Lower leg skin (tissue), 4 donors: Measurements from ENCODE around the gene SPINT1. TPM values are rescaled to one million over a fixed set of nuclear protein-coding genes. Genes with fewer than 3 reads are reported as not detected.

Experiments used
- DNase-seq, 2 donors: peaks; one replicate each; pipeline ENCODE4 v3.0.0-alpha.2; 2019; ENCODE audit warnings: low spot score in 2 of 2
- H3K4me3 ChIP-seq: fragments of 200-600 bp; sonication (generic); 2 replicates; pipeline ENCODE4 v1.5.1; 2017; ENCODE audit warnings: mild to moderate bottlenecking, low read depth; ENCODE audit not compliant: poor library complexity, severe bottlenecking
- POLR2A ChIP-seq, 2 donors: fragments of 450-650 bp; IDR thresholded peaks; one replicate each; pipeline ENCODE4 v1.6.1; 2016 to 2017; ENCODE audit warnings: antibody characterized with exemption in 2 of 2, mild to moderate bottlenecking in 1 of 2, moderate library complexity in 1 of 2
- WGBS, 2 donors: methylation state at CpG; one replicate each; pipeline ENCODE4 v1.1.5; 2018; 5-methylcytosine and 5-hydroxymethylcytosine counted together
- intact Hi-C: fragments of 100-400 bp; cut with DNase I; formaldehyde crosslinking; loops from one replicate; pipeline ENCODE4 v1.15.0; 2023; ENCODE audit warnings: low total_unique reads
- total RNA-seq, 4 donors: library from RNA; depleted of rRNA; stranded (reverse); fragments of >200 nt; gene quantifications; one replicate each; pipeline ENCODE4 v1.1.0, GENCODE V29; 2016
- TF ChIP-seq, protein P1 (sequence below), 3 donors: fragments of 450-650 bp; IDR thresholded peaks; one replicate each; pipeline ENCODE4 v1.5.1; 2016; ENCODE audit warnings: antibody characterized with exemption in 3 of 3, mild to moderate bottlenecking in 3 of 3, moderate library complexity in 2 of 3

Gene SPINT1
- total RNA-seq, 4 donors from 2014 or later, result 428 to 515 (median 502) TPM

DNA sequence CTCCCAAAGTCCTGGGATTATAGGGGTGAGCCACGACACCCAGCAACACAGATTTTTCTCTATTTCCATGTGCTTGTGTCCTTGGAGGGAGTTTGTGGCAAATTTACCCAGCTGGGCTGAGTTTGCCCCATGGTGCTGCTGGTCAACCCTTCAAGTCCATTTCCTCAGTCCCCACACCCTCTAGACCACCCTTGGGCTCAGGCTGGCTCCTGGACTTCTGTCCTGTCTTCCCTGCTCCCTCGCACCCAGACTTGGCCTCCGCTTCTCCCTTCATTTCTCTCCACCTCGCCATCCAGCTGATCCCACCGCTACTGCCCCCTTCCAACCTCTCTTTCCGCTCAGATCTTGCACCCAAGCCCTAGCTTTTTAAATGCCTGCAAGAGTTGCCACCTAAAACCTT, 37.5 kb downstream of the SPINT1 start:
- no peak overlapping the region for H3K4me3 ChIP-seq
- TF ChIP-seq, protein P1, sequence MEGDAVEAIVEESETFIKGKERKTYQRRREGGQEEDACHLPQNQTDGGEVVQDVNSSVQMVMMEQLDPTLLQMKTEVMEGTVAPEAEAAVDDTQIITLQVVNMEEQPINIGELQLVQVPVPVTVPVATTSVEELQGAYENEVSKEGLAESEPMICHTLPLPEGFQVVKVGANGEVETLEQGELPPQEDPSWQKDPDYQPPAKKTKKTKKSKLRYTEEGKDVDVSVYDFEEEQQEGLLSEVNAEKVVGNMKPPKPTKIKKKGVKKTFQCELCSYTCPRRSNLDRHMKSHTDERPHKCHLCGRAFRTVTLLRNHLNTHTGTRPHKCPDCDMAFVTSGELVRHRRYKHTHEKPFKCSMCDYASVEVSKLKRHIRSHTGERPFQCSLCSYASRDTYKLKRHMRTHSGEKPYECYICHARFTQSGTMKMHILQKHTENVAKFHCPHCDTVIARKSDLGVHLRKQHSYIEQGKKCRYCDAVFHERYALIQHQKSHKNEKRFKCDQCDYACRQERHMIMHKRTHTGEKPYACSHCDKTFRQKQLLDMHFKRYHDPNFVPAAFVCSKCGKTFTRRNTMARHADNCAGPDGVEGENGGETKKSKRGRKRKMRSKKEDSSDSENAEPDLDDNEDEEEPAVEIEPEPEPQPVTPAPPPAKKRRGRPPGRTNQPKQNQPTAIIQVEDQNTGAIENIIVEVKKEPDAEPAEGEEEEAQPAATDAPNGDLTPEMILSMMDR (IDR thresholded peaks at IDR 0.05), result no peak
- no peak for TF ChIP-seq POLR2A (IDR thresholded peaks at IDR 0.05)
- intact Hi-C loops, result no loop called here
- no peak for DNase-seq
- WGBS, 2 donors, result 96 to 98% methylated on average over 6 of the region's 6 CpGs

DNA sequence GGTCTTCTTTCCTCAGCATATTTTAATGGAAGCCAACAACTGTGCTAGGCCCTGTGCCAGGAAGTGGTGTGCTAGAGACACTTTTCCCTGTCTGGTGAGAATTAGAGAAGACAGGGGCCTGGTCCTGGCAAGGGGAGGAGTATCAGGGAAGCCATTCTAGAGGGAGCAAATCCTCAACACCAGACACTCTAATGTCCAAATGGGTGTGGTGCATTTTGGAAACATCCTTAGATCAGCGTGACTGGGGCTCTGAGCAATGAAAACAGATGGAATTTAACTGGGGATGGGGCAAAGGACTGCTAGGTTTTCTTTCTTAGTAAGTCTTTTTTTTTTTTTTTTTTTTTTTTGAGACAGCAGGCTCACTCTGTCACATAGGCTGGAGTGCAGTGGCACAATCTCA, 42.7 kb downstream of the SPINT1 start:
- DNase-seq, result no peak
- TF ChIP-seq, protein P1 (IDR thresholded peaks at IDR 0.05), result no peak
- no peak for TF ChIP-seq POLR2A (IDR thresholded peaks at IDR 0.05)
- intact Hi-C loops, result no loop called here
- WGBS, 2 donors, result 44 to 61% methylated on average over 1 of the region's 1 CpG
- no peak overlapping the region for H3K4me3 ChIP-seq

DNA sequence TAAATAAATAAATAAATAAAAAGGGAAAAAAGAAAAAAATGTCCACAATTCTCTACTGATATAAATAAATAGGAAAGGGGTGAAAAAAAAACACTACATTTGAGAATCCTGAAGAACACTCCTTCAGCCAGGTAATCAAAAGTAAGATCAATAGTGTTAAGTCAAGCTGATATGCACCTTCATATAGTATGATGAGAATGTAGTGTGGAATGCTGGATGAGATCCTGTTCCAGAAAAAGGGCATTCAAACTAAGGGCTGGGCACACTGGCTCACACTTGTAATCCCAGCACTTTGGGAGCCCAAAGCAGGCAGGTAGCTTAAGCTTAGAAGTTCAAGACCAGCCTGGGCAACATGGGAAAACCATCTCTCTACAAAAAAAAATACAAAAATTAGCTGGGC, 45.3 kb downstream of the SPINT1 start:
- no peak for TF ChIP-seq POLR2A (IDR thresholded peaks at IDR 0.05)
- TF ChIP-seq, protein P1 (IDR thresholded peaks at IDR 0.05), result no peak
- intact Hi-C loops, result no loop called here
- H3K4me3 ChIP-seq, result no peak overlapping the region
- DNase-seq, result no peak

- DNase-seq, result no peak
- no peak overlapping the region for H3K4me3 ChIP-seq
- 82 to 91% methylated on average over 5 of the region's 5 CpGs for WGBS, 2 donors
- TF ChIP-seq, protein P1 (IDR thresholded peaks at IDR 0.05), result no peak
- TF ChIP-seq POLR2A (IDR thresholded peaks at IDR 0.05), result no peak
- intact Hi-C loops, result no loop called here
Observed at GRCh38 chr15:40891138-40891537, 47.3 kb downstream of the SPINT1 start.

- TF ChIP-seq, protein P1 (IDR thresholded peaks at IDR 0.05), result no peak
- TF ChIP-seq POLR2A (IDR thresholded peaks at IDR 0.05), result no peak
- intact Hi-C loops, result no loop called here
- no peak for DNase-seq
- 15 to 19% methylated on average over 4 of the region's 4 CpGs for WGBS, 2 donors
- H3K4me3 ChIP-seq, result no peak overlapping the region
Observed at GRCh38 chr15:40891810-40892446, 48.1 kb downstream of the SPINT1 start.

DNA sequence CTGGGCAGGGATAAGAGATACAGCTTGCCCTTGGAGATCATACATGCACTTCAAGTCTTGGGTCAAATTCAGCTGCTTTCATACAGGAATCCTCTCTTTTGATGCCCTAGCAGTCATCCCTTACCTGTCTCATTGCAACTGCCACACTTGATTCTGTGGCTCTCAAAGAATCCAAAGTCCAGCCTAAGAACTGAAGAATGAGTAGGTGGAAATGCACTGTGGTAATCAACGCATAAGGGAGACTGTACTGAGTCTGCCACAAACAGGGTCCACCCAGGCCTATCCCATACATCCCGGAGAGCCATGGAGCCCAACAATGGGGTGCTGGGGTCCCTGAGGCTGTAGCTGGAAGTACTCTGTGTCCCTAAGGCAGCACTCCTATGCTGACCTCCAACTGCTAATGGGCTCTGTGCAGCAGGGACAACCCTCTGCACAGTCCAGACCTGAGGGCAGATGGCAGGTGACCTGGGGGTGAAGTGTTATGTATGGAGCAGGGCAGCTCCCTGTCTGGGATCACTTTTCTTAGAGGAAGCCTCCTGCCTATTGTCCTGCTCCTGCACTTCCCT, 48.7 kb downstream of the SPINT1 start:
- WGBS, 2 donors, result 88 to 94% methylated on average over 2 of the region's 2 CpGs
- TF ChIP-seq, protein P1 (IDR thresholded peaks at IDR 0.05), result no peak
- no peak for TF ChIP-seq POLR2A (IDR thresholded peaks at IDR 0.05)
- H3K4me3 ChIP-seq, result no peak overlapping the region
- intact Hi-C loops, result no loop called here
- DNase-seq, result no peak
